NCI-H82 treated with DMSO at 0.1 percent for 48 hours (cell line): ENCODE data around the gene SERGEF.

Experiments used
- DNase-seq: peaks from one replicate; lab custom pipeline; 2025; ENCODE audit not compliant: unreplicated experiment; lab: John Stamatoyannopoulos, UW

Gene SERGEF

DNA sequence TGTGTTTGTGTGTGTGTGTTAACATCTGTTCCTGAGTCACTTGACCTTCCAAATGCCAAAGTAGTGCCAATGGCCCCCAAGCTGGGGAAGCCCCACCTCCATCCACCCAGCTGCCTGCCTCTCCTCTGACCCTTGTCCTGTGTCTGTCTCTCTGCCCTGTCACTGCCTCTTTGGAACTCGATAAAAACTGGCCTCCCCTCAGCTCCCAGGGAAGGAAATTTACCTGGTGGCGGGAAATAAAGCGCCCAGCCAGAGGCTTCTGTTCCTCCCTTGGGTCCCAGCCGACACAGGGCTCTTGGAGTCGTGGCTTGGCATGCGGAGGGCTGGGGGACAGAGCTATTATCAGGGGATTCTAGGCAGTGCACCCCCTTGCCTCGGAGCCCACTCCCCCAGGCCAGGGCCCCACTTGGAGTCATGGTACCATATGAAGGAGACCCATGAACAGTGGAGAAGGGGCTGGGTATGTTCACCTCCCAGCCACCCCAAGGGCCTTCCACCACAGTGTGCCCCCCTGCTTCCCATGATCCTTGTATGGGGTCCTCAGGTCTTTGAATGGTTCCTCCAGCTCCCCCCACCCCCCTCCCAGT is 272.1 kb downstream of the SERGEF start:
- DNase-seq: no peak

DNA sequence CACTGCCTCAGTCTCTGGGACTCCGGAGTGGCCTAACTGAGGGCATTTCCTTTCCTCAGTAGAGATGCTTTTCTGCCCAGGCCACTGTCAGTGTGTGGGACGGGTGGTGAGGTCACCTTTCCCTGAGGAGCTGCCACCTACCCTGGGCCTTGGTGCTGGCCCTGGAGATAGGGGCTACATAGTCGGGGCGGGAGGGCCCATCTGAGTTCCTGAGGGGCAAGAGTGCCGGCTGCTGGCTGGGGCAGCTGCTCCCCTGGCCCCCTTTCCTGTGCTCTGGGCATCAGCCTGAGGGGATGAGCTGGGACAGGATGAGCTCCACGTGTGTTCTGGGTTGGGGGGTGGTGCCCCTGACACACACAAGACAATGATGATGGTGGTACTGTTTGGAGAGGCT is 272.9 kb downstream of the SERGEF start:
- DNase-seq: no peak

DNA sequence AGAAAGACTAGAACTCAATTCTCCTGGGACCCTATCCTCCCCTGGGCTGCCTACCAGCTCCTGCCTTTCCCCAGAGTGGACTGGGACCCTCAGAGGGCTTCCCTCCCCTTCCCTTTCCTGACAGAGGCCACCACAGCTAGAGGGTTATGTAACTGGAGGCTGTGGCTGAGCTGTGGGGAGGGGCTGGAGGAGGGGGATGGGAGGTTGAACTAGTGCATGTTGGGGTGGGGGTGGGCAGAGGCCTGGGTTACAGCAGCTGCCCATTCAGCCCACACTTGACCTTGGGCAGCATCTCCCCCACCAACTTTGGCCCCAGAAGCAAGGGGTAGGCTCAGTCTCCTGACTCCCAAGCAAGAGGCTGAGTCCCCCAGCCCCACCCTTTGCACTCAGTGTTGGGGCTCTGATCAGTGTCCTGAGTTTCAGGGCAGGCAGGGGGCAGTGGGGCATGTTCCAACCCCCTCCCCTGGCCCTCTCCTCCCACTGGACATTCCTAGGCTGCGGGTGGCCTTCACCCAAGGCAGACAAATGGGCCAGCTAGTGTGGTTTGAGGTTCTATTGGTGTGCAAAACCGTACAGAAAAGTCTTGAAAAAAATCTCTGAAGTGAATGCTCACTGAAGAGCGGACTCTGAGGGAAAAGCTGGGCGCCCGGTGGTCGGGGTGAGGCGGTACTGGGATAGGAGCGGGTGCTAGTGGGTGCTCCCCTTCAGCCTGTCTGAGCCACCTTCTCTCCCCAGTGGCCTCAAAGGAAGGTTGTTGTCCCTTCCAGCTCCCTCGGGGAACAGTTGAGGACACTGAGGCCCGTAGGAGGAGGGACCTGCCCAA is 274.5 kb downstream of the SERGEF start:
- no peak for DNase-seq
